HG02840 (cell line): ENCODE data around the gene CLCN7.

Experiments used
- ATAC-seq: cut with Tn5 transposase; IDR thresholded peaks from one replicate; pipeline ENCODE4 v1.9.1; 2021; ENCODE audit warnings: mild to moderate bottlenecking, moderate library complexity, moderate number of reproducible peaks; ENCODE audit not compliant: unreplicated experiment, low FRiP score

Gene CLCN7

GRCh38 chr16:1466054-1466453 lies 8.8 kb downstream of the CLCN7 start:
- ATAC-seq: no peak

DNA sequence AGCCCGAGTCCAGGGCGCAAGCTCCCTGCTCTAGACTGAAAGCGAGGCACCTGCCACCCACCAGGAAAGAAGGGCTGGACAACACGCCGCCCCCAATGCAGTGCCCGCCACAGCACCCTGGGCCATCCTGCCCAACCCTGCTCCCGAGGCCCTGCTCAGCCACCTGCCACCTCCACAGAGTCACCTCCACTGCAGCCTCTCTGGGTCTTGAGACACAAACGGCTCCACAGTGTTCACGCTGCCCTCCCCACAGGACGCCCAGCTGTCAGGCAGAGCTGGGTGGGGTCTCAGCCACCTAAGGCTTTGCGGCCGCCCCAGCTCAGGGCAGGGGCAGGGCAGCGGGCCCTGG lies 9.3 kb downstream of the CLCN7 start:
- no peak for ATAC-seq

GRCh38 chr16:1464894-1465566 lies 9.8 kb downstream of the CLCN7 start:
- ATAC-seq: no peak

GRCh38 chr16:1464196-1464893 lies 10.5 kb downstream of the CLCN7 start:
- ATAC-seq: no peak

DNA sequence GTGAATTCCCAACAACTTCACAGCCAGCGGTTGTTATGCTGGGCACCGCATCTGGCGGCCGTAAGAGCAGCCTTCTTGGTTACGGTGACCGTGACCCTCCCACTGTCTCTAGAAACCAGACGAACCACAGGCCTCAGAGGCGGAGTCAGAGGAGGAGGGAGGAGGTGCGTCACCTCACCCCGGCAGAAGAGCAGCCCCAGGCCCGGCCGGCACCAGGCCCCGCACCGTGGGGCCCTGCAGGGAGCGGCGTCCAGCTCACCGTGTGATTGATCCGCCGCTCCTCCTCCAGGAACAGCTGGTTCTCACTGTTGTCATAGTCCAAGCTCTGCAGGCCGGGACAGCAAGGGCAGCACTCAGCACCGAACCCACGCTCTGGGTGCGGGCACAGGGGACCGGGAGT lies 13.7 kb downstream of the CLCN7 start:
- no peak for ATAC-seq

DNA sequence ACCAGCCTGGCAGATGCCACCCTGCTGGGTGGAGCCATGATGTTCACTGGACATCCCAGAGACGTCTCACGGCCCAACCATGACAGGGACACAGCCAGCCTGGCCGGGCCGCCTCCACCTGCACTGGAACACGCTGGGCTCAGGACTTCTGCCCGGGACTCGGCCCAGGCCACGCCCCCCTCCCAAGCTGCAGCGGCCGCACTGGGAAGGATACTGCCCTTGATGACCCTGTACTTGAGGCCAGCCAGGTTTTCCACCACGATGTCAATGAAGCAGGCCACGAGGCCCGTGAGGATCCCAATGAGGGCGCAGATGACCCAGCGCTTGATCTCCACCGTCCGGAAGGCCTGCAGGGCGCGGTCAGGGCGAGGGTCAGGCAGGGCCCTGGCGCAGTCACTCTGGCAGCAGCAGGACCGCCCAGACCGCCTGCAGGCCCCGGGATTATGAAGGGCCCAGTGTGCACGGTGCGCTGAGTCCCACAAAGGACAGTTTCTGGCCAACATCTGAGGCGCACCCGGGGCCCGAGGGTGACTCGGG lies 14.2 kb downstream of the CLCN7 start:
- no peak for ATAC-seq

GRCh38 chr16:1459967-1460366 lies 14.9 kb downstream of the CLCN7 start:
- no peak for ATAC-seq

DNA sequence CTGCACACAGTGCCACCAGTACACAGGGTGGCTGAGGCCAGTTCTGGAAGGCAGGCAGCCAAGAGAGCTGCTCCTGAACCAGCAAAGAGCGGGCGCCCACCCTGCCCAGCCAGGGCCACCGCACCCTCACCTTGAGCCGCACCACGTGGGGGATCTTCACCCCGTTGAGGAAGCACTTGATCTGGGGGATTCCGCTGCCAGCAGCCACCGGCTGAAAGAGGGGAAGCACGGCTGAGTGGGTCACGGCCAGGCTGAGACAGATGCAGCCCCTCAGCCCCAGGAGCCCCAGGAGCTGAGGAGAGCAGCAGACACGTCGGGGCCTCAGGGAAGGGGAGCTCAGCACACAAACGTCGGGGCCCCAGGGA lies 15.9 kb downstream of the CLCN7 start:
- ATAC-seq: no peak

- ATAC-seq: no peak
These were observed 16.4 kb downstream of the CLCN7 start for GRCh38 chr16:1458336-1458976.

DNA sequence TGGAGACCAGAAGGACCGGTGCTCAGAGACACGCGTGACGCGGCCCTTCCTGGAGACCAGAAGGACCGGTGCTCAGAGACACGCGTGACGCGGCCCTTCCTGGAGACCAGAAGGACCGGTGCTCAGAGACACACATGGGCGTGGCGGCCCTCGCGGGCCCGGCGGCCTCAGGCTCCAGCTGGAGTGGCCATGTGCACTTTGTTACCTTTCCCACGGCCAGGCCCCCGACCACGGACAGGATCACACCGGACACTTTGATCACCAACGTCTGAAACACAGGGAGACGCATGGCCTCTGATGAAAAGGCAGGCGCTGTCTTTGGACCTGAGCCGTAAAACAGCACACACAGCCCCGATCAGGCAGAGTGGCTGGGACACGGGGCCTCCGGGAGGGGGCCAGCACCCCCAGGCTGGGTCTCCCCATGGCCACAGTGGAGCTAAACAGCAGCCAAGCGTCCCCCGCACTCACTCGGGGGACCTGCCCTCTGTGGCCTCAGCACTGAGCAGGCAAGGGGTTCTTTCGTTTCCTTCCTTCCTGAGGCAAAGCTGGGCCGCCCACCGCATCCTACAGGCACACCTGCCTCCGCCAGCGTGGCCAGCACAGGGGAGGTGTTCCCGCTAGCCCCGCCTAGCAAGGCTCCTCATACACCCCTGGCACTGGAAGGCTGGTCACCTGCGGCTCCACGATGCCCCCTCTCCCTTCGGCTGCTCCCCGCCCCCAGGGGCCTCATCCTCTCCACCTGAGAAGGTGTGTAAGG lies 17.2 kb downstream of the CLCN7 start:
- no peak for ATAC-seq

DNA sequence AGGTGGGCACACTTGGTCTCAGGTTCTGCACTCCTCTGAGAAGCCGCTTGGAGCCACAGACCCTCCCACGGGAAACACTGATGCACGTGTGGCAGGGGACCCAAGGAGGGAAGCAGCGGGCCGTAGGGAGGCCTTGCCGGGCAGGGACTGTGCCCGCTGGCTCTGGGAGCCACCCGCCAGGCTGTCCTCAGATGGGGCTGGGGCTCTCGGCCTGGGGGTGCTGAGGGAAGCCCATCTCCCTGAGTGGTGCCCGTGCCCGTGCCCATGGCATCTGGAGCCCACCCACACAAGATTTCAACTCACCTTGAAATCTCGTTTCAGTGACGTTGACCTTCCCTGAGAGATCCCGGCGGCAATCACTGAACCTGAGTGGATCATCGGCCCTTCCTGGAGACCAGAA lies 17.9 kb downstream of the CLCN7 start:
- ATAC-seq: no peak

DNA sequence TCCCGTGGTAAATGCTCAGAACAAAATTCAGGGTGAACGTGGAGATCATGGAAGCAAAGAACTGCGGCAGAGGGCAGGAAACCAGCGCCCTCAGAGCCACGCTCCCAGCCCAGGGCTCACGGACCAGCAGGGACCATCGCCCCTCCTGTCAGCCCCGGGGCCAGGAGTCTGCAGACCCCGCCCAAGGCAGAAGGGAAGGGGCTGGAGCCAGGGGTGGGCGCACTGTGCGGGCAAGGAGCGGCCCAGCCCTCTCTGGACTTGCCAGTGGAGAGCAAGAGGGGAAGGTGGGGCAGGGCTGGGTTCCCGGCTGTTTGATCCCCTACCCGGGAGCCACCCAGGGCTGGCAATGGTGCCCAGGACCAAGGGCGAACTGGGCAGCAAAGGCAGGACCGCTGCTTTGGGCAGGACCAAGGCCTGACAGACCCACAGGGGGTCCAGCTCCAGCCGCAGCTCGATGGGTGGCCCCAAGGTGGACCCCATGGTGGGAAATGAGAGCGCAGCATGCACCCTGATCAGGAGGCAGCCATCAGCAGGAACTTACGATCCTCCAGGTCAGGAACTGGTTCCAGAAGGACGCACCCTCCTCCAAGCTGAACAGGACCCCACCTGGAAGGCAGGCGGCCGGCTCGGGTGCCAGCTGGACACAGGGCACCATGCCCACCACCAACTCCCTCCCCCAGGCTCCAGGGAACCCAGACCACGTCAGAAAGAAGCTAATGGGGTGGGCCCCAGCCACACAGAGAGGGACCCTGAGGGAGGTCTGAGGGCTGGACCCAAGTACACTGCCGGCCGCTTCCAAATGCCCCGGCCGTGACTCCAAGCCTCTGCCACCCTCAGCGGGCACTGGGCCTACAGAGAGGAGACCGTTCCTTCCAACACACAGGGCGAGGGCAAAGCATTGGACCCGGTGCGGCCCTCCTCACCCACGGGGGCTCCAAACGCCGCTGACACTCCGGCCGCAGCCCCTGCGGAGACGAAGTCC lies 19.3 kb downstream of the CLCN7 start:
- no peak for ATAC-seq

DNA sequence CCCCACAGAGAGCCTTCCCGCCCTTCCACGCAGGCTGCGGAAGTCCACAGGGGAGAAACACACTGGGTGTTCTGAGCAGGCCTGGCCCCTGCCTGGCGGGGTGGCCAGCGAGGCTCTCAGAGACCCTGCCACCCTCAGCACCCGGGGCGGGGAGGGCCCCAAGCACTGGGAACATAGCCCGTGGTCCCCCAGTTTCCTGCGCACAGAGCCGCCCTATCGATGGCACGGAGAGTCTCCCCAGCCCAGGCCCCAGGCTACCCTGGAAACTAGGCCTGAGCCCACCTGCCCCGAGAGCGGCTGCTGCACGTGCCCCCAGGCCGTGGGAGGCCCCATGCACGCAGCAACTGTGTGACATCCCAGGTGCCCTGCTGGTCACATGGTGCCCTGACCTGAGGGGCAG lies 20.3 kb downstream of the CLCN7 start:
- ATAC-seq: no peak

- ATAC-seq: no peak
These were observed 21.5 kb downstream of the CLCN7 start for GRCh38 chr16:1453316-1453715.

DNA sequence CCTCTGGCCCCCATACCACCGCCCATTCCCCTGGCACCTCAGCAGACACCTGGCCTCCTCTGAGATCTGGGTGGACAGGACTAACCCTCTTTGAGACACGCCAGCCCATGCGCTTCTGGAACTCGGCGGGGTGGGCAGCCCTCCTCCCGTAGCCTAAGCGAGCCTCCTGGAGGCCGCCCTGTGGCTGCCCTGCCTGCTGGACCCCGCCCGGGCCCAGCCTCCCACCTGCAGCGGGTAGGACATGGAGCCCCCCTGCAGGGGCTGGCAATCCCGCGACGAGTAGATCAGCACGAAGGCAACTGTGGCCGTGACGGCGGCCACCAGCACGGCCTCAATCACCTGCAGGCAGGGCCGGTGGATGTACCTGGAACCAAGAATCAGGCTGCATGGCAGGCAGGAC lies 22.3 kb downstream of the CLCN7 start:
- no peak for ATAC-seq

GRCh38 chr16:1451702-1452392 lies 23.0 kb downstream of the CLCN7 start:
- ATAC-seq: no peak

GRCh38 chr16:1450841-1451240 lies 24.0 kb downstream of the CLCN7 start:
- ATAC-seq: no peak

DNA sequence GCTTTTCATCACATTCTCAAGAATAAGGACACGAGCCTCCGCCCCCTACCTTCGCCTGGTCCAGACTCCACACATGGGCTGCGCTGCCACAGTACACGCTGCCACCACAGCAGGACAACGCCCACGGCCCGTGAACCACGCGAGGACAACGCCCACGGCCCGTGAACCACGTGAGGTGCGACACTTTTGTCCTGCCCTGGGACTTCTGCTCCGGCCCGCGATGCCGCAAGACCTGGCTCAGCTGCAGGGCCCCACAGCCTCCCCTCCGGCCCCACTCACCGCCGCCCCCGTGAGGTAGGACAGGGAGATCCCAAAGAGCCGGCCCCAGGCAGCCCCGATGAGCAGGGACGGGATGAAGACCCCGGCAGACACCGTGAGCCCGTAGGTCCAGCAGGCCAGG lies 24.6 kb downstream of the CLCN7 start:
- ATAC-seq: no peak

- ATAC-seq: no peak
These were observed 25.5 kb downstream of the CLCN7 start for GRCh38 chr16:1449201-1449788.
